Liver (tissue), 9 donors: Measurements from ENCODE around the gene SPATS2. TPM values are rescaled to one million over a fixed set of nuclear protein-coding genes. Genes with fewer than 3 reads are reported as not detected.

Source experiments
- DNase-seq: peaks from one replicate; pipeline ENCODE4 v3.0.0-alpha.2; 2017; ENCODE audit warnings: low spot score
- H3K27ac ChIP-seq, 2 donors: one replicate each; pipeline ENCODE4 v1.7.0; 2013; ENCODE audit warnings: inconsistent platforms in 2 of 2, low read length in 2 of 2, control low read depth in 1 of 2, low read depth in 1 of 2, mild to moderate bottlenecking in 1 of 2
- H3K27me3 ChIP-seq, 4 donors: one replicate each; pipeline versions ENCODE4 v1.6.1 to v1.7.0; 2013; ENCODE audit warnings: low read length in 3 of 4, inconsistent platforms in 1 of 4, mild to moderate bottlenecking in 1 of 4, moderate library complexity in 1 of 4; ENCODE audit not compliant: control insufficient read depth in 4 of 4, insufficient read depth in 4 of 4
- H3K36me3 ChIP-seq, 4 donors: one replicate each; pipeline versions ENCODE4 v1.6.1 to v1.7.0; 2013; ENCODE audit warnings: low read length in 3 of 4, mild to moderate bottlenecking in 3 of 4, low read depth in 1 of 4, moderate library complexity in 1 of 4; ENCODE audit not compliant: control insufficient read depth in 4 of 4, insufficient read depth in 3 of 4
- H3K4me1 ChIP-seq, 4 donors: one replicate each; pipeline versions ENCODE4 v1.6.1 to v1.7.0; 2013; ENCODE audit warnings: low read length in 3 of 4, mild to moderate bottlenecking in 3 of 4, moderate library complexity in 1 of 4; ENCODE audit not compliant: control insufficient read depth in 4 of 4, insufficient read depth in 4 of 4
- H3K4me3 ChIP-seq, 3 donors: one replicate each; pipeline versions ENCODE4 v1.6.1 to v1.7.0; 2013; ENCODE audit warnings: low read length in 3 of 3, control low read depth in 1 of 3, low read depth in 1 of 3, mild to moderate bottlenecking in 1 of 3
- H3K9ac ChIP-seq, 2 donors: one replicate each; pipeline ENCODE4 v1.7.0; 2013; ENCODE audit warnings: low read length in 2 of 2, mild to moderate bottlenecking in 2 of 2, moderate library complexity in 2 of 2, control low read depth in 1 of 2, low read depth in 1 of 2
- H3K9me3 ChIP-seq, 4 donors: one replicate each; pipeline versions ENCODE4 v1.6.1 to v1.7.0; 2013; ENCODE audit warnings: low read length in 3 of 4; ENCODE audit not compliant: control insufficient read depth in 4 of 4
- CTCF ChIP-seq: fragments of 150-350 bp; IDR thresholded peaks from 2 replicates; pipeline ENCODE4 v1.5.1; 2017; ENCODE audit warnings: improper control_type of control experiment, low read depth, low read length; ENCODE audit not compliant: missing input control
- EGR1 ChIP-seq, 2 donors: IDR thresholded peaks; 2 replicates each; pipeline ENCODE4 v1.6.1; 2016 to 2018; ENCODE audit warnings: antibody characterized with exemption in 2 of 2, low read depth in 2 of 2
- HNF4A ChIP-seq, 2 donors: conservative IDR thresholded peaks; 2 replicates each; pipeline ENCODE4 v1.6.1; 2016; ENCODE audit warnings: antibody characterized with exemption in 2 of 2, mild to moderate bottlenecking in 2 of 2
- JUND ChIP-seq, 2 donors: IDR thresholded peaks; 2 replicates each; pipeline ENCODE4 v1.6.1; 2016; ENCODE audit warnings: antibody characterized with exemption in 2 of 2
- MAX ChIP-seq: IDR thresholded peaks from 2 replicates; pipeline ENCODE4 v1.6.1; 2016; ENCODE audit warnings: antibody characterized with exemption
- RAD21 ChIP-seq, 2 donors: IDR thresholded peaks; 2 replicates each; pipeline ENCODE4 v1.6.1; 2016; ENCODE audit warnings: antibody characterized with exemption in 2 of 2, mild to moderate bottlenecking in 2 of 2
- SP1 ChIP-seq: IDR thresholded peaks from 2 replicates; pipeline ENCODE4 v1.6.1; 2018; ENCODE audit warnings: antibody characterized with exemption, mild to moderate bottlenecking
- TAF1 ChIP-seq: conservative IDR thresholded peaks from 2 replicates; pipeline ENCODE4 v1.6.1; 2016; ENCODE audit warnings: antibody characterized with exemption, mild to moderate bottlenecking
- YY1 ChIP-seq: IDR thresholded peaks from 2 replicates; pipeline ENCODE4 v1.6.1; 2016; ENCODE audit warnings: antibody characterized with exemption, mild to moderate bottlenecking
- ZBTB33 ChIP-seq: IDR thresholded peaks from 2 replicates; pipeline ENCODE4 v1.6.1; 2016; ENCODE audit warnings: antibody characterized with exemption
- WGBS: extraction: QIAGEN DNeasy Blood & Tissue Kit; methylation state at CpG from one replicate; pipeline ENCODE4 v1.1.7; 2013; 5-methylcytosine and 5-hydroxymethylcytosine counted together
- polyA plus RNA-seq, 2 donors: library from polyadenylated mRNA; stranded (reverse) in 1 of 2; unstranded in 1 of 2; fragments of 200-250 nt in 1 of 2; fragments of >200 nt in 1 of 2; fragmentation: Nextera tagmentation in 1 of 2; extraction: Ambion mirVana in 1 of 2; gene quantifications; one replicate each; pipeline versions ENCODE4 v1.2.1 to v1.2.3, GENCODE V29; 2013 to 2015
- total RNA-seq, 2 donors: library from RNA; depleted of rRNA; stranded (reverse); fragments of >200 nt; gene quantifications; one replicate each; pipeline ENCODE4 v1.2.3, GENCODE V29; 2014
- donor health status: healthy.
- donor health status: healthy.
- donor health status: healthy.
- donor health status: healthy.
- donor health status: healthy.

Gene SPATS2
- total and polyA plus RNA-seq, 4 donors = 2.4 to 5.2 (median 4.5) TPM

GRCh38 chr12:49358483-49359141, 8.7 kb upstream of the SPATS2 start:
- Histone ChIP-seq H3K4me1 (peaks cover 0 to 7% (median under 1%) of the 10 kb centered on the region in 4 donors), H3K4me3 (no peak overlapping the region), H3K36me3 (no peaks in the 10 kb centered on the region), H3K27ac (no peak overlapping the region), H3K27me3 (no peaks in the 10 kb centered on the region), H3K9me3 (no peaks in the 10 kb centered on the region), H3K9ac (no peak overlapping the region)
- WGBS = 37% methylated on average over 7 of the region's 7 CpGs
- DNase-seq = no peak
- TF ChIP-seq EGR1 (IDR thresholded peaks at IDR 0.05; ENCODE audit: low read depth in 2 of 2) (no peak), CTCF (peak; percentile 66), ZBTB33 (no peak), RAD21 (IDR thresholded peaks at IDR 0.05) (peak; percentile 88 to 93), MAX (no peak)

DNA sequence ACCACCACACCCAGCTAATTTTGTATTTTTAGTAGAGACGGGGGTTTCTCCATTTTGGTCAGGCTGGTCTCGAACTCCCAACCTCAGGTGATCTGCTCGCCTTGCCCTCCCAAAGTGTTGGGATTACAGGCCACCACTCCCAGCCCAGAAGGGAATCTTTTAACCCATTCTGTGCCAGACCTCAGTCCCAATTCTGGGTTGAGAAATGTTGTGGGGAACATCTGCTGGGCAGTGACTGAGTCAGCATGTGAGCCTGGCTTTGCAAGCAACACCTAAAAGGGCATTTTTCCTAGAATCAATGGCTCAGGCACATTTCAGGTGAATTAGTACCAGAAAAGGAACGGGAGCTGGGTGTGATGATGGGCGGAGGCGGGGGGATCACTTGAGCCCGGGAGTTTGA, 7.6 kb upstream of the SPATS2 start:
- Histone ChIP-seq H3K36me3 (no peaks in the 10 kb centered on the region), H3K27ac (no peak overlapping the region), H3K9ac (no peak overlapping the region), H3K4me1 (peaks cover 0 to 7% (median under 1%) of the 10 kb centered on the region in 4 donors), H3K9me3 (no peaks in the 10 kb centered on the region), H3K27me3 (no peaks in the 10 kb centered on the region), H3K4me3 (no peak overlapping the region)
- TF ChIP-seq SP1 (no peak), HNF4A (conservative IDR thresholded peaks at IDR 0.05) (no peak), TAF1 (no peak), YY1 (no peak), MAX (no peak), JUND (IDR thresholded peaks at IDR 0.05) (no peak), EGR1 (IDR thresholded peaks at IDR 0.05; ENCODE audit: low read depth in 2 of 2) (no peak), ZBTB33 (no peak)
- no peak for DNase-seq
- 85% methylated on average over 7 of the region's 7 CpGs for WGBS
